WTC11 (cell line): ENCODE data around the gene TTLL5.

ENCODE experiments used
- E2F1 ChIP-seq: sonication (generic); formaldehyde crosslinking; IDR thresholded peaks from 2 replicates; pipeline ENCODE4 v1.8.0; 2022; ENCODE audit warnings: mild to moderate bottlenecking, missing genetic modification reagents
- ETV6 ChIP-seq: sonication (generic); formaldehyde crosslinking; IDR thresholded peaks from 2 replicates; pipeline ENCODE4 v1.8.1; 2022; ENCODE audit warnings: mild to moderate bottlenecking, missing genetic modification reagents
- FOXJ3 ChIP-seq: sonication (generic); formaldehyde crosslinking; IDR thresholded peaks from 2 replicates; pipeline ENCODE4 v1.9.0; 2021; ENCODE audit warnings: missing genetic modification reagents, mild to moderate bottlenecking, borderline replicate concordance
- GABPB1 ChIP-seq: sonication (generic); formaldehyde crosslinking; IDR thresholded peaks from 2 replicates; pipeline ENCODE4 v1.8.1; 2023; ENCODE audit warnings: mild to moderate bottlenecking, missing genetic modification reagents
- JUN ChIP-seq: sonication (generic); formaldehyde crosslinking; IDR thresholded peaks from 2 replicates; pipeline ENCODE4 v1.8.0; 2023; ENCODE audit warnings: mild to moderate bottlenecking, missing genetic modification reagents
- USF1 ChIP-seq: sonication (generic); formaldehyde crosslinking; IDR thresholded peaks from 2 replicates; pipeline ENCODE4 v1.8.0; 2022; ENCODE audit warnings: mild to moderate bottlenecking, missing genetic modification reagents
- USF2 ChIP-seq: sonication (generic); formaldehyde crosslinking; IDR thresholded peaks from 2 replicates; pipeline ENCODE4 v1.8.1; 2023; ENCODE audit warnings: mild to moderate bottlenecking, missing genetic modification reagents, moderate library complexity
- ZNF423 ChIP-seq: fragments of 250-450 bp; sonication (Bioruptor Pico); IDR thresholded peaks from 2 replicates; pipeline ENCODE4 v2.1.2; 2022; ENCODE audit warnings: mild to moderate bottlenecking, moderate library complexity
- TF ChIP-seq, protein P1 (sequence below): fragments of 200-600 bp; IDR thresholded peaks from 2 replicates; pipeline ENCODE4 v1.8.0; 2022; ENCODE audit warnings: antibody characterized with exemption
- TF ChIP-seq, protein P2 (sequence below): sonication (generic); formaldehyde crosslinking; IDR thresholded peaks from 2 replicates; pipeline ENCODE4 v1.8.1; 2022; ENCODE audit warnings: mild to moderate bottlenecking, moderate library complexity, missing genetic modification reagents

GRCh38 chr14:75711796-75712211, 50.8 kb downstream of the TTLL5 start:
- TF ChIP-seq, protein P1, sequence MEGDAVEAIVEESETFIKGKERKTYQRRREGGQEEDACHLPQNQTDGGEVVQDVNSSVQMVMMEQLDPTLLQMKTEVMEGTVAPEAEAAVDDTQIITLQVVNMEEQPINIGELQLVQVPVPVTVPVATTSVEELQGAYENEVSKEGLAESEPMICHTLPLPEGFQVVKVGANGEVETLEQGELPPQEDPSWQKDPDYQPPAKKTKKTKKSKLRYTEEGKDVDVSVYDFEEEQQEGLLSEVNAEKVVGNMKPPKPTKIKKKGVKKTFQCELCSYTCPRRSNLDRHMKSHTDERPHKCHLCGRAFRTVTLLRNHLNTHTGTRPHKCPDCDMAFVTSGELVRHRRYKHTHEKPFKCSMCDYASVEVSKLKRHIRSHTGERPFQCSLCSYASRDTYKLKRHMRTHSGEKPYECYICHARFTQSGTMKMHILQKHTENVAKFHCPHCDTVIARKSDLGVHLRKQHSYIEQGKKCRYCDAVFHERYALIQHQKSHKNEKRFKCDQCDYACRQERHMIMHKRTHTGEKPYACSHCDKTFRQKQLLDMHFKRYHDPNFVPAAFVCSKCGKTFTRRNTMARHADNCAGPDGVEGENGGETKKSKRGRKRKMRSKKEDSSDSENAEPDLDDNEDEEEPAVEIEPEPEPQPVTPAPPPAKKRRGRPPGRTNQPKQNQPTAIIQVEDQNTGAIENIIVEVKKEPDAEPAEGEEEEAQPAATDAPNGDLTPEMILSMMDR, result no peak
- TF ChIP-seq USF2 (CRISPR knock-in tag), result no peak
- TF ChIP-seq ETV6 (CRISPR knock-in tag), result no peak
- no peak for TF ChIP-seq ZNF423 (CRISPR knock-in tag)
- TF ChIP-seq, protein P2, sequence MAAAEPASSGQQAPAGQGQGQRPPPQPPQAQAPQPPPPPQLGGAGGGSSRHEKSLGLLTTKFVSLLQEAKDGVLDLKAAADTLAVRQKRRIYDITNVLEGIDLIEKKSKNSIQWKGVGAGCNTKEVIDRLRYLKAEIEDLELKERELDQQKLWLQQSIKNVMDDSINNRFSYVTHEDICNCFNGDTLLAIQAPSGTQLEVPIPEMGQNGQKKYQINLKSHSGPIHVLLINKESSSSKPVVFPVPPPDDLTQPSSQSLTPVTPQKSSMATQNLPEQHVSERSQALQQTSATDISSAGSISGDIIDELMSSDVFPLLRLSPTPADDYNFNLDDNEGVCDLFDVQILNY (CRISPR knock-in tag), result no peak
- no peak for TF ChIP-seq JUN
- TF ChIP-seq GABPB1 (CRISPR knock-in tag), result no peak
- TF ChIP-seq USF1, result no peak
- no peak for TF ChIP-seq E2F1 (CRISPR knock-in tag)
- no peak for TF ChIP-seq FOXJ3
